ENCODE measurements around the gene SSUH2. TPM values are rescaled to one million over a fixed set of nuclear protein-coding genes. Genes with fewer than 3 reads are reported as not detected.
A peak's percentile ranks its signal among the peaks of the same experiment; 100 is the strongest.

The SSUH2 gene
- total and polyA plus RNA-seq, 12 donors = 0.78 to 6.1 (median 1.7) TPM

DNA sequence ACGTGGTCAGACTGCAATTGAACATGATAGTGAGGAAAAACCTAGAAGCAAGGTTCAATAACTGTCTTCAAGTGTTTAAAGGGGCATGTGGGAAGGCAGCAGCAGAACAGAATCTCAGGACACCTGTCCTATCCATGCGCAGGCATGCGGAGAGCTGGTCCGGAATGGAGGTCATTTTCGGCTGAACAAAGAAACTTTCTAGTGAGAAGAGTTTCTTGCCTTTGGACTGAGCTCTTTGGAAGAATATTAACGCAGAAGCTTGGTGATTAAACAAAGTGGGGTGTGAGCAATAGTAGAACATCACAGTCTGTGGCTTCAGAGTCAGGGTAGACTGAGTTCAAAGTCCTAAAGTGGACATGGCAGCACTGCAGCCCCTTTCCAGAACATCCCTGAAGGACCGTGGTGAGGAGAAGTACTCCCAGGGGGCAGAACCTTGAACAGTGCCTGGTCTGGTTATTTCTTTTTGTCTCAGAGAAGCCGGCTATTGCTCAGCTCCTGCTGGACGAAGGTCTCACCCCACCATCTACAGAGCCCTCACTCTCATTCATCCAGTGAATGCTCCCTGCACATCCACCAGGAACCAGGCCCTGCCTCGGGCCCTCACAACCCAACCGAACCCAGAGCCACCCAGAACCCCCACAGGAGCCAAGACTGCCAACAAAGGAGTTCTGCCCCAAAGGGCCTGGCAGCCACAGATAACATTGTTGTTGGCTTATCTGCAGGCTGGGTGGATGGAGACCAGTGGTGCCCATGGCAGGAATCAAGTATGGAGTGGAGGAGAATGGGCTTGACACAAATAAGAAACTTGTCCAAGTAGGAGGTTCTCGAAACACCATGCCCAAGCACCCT is 2.8 kb upstream of the SSUH2 start:
- no peak for DNase-seq
- WGBS, 2 donors = 94% methylated on average over 12 of the region's 12 CpGs
- TF ChIP-seq, protein P1, sequence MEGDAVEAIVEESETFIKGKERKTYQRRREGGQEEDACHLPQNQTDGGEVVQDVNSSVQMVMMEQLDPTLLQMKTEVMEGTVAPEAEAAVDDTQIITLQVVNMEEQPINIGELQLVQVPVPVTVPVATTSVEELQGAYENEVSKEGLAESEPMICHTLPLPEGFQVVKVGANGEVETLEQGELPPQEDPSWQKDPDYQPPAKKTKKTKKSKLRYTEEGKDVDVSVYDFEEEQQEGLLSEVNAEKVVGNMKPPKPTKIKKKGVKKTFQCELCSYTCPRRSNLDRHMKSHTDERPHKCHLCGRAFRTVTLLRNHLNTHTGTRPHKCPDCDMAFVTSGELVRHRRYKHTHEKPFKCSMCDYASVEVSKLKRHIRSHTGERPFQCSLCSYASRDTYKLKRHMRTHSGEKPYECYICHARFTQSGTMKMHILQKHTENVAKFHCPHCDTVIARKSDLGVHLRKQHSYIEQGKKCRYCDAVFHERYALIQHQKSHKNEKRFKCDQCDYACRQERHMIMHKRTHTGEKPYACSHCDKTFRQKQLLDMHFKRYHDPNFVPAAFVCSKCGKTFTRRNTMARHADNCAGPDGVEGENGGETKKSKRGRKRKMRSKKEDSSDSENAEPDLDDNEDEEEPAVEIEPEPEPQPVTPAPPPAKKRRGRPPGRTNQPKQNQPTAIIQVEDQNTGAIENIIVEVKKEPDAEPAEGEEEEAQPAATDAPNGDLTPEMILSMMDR (IDR thresholded peaks at IDR 0.05) = no peak
- Histone ChIP-seq H3K27ac (no peak overlapping the region), H3K4me3 (no peak overlapping the region), H3K9me3 (no peaks in the 10 kb centered on the region), H3K36me3 (no peaks in the 10 kb centered on the region), H3K27me3 (peaks cover 0 to 7% (median 0%) of the 10 kb centered on the region in 7 donors), H3K4me1 (peaks cover 0 to 7% (median 0%) of the 10 kb centered on the region in 9 donors)
- ATAC-seq = peak in 1 of 8 donors; percentile 49
- intact Hi-C loops (cut with DNase I) = no loop called here

GRCh38 chr3:8646313-8646938 is 1.8 kb upstream of the SSUH2 start:
- H3K4me1 ChIP-seq = peaks cover 0 to 7% (median 0%) of the 10 kb centered on the region in 9 donors
- no peak for ATAC-seq
- 86 to 88% methylated on average over 14 of the region's 14 CpGs for WGBS, 2 donors
- TF ChIP-seq, protein P1 (IDR thresholded peaks at IDR 0.05) = no peak
- no peaks in the 10 kb centered on the region for H3K9me3 ChIP-seq
- H3K27ac ChIP-seq = no peak overlapping the region
- no peaks in the 10 kb centered on the region for H3K36me3 ChIP-seq
- no peak overlapping the region for H3K4me3 ChIP-seq
- DNase-seq = no peak
- intact Hi-C loops (cut with DNase I) = no loop called here
- H3K27me3 ChIP-seq = peaks cover 0 to 7% (median 0%) of the 10 kb centered on the region in 7 donors

- TF ChIP-seq, protein P1 (IDR thresholded peaks at IDR 0.05) = no peak
- Histone ChIP-seq H3K36me3 (no peaks in the 10 kb centered on the region), H3K27me3 (peaks cover 0 to 7% (median 0%) of the 10 kb centered on the region in 7 donors), H3K9me3 (no peaks in the 10 kb centered on the region), H3K4me3 (no peak overlapping the region), H3K27ac (no peak overlapping the region), H3K4me1 (peaks cover 0 to 7% (median 0%) of the 10 kb centered on the region in 9 donors)
- intact Hi-C loops (cut with DNase I) = no loop called here
- no peak for DNase-seq
- WGBS, 2 donors = 70 to 74% methylated on average over 6 of the region's 6 CpGs
- no peak for ATAC-seq
Measured at GRCh38 chr3:8645712-8646111, 1.1 kb upstream of the SSUH2 start.

DNA sequence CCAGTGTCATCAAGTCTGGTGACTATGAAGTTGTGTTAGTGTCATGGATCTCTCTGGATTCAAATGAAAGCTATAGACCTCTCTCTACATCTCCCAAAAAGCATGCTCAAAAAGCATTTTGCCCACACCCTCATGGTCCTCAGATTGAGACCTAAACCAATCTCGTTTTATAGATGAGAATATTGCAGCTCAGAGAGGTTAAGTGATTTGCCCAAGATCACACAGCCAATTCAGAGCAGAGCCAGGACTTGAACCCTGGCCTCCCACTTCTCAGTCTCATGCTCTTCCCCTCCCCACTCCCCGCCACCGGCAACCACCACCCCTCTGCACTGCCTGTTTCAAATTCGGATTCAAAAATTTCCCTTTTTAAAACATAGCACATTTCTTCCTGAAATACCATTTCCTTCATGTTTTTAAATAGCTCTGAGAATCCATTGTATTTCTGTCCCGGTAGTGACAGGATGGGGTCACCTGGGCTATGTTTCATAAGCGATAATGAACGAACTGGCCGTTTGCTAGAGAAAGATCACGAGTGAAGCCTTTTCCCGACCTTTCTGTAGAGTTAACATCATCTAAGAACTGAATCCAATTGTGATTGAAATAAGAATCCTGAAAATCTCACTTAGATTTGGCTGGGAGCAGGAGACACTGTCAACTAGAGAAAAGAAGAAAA is 769 bp downstream of the SSUH2 start:
- H3K27me3 ChIP-seq = peaks cover 0 to 7% (median 0%) of the 10 kb centered on the region in 7 donors
- peak overlapping the region in 2 of 10 donors; percentile 8 to 38 for H3K4me3 ChIP-seq
- TF ChIP-seq, protein P1 (IDR thresholded peaks at IDR 0.05) = no peak
- intact Hi-C loops (cut with DNase I) = no loop called here
- peak in 2 of 8 donors; percentile 36 to 46 for ATAC-seq
- 53 to 65% methylated on average over 10 of the region's 10 CpGs for WGBS, 2 donors
- DNase-seq = no peak
- no peaks in the 10 kb centered on the region for H3K9me3 ChIP-seq
- H3K4me1 ChIP-seq = peaks cover 0 to 12% (median 0%) of the 10 kb centered on the region in 9 donors
- H3K27ac ChIP-seq = peak overlapping the region in 5 of 10 donors; percentile 5 to 66 (median 36)
- no peaks in the 10 kb centered on the region for H3K36me3 ChIP-seq

Measured in heart right ventricle (tissue), 16 donors.